HG02798 (cell line): Measurements from ENCODE around the gene NDUFB7.

Source experiments
- ATAC-seq: cut with Tn5 transposase; IDR thresholded peaks from one replicate; pipeline ENCODE4 v1.9.1; 2021; ENCODE audit warnings: mild to moderate bottlenecking; ENCODE audit not compliant: unreplicated experiment, poor library complexity

NDUFB7 gene

DNA sequence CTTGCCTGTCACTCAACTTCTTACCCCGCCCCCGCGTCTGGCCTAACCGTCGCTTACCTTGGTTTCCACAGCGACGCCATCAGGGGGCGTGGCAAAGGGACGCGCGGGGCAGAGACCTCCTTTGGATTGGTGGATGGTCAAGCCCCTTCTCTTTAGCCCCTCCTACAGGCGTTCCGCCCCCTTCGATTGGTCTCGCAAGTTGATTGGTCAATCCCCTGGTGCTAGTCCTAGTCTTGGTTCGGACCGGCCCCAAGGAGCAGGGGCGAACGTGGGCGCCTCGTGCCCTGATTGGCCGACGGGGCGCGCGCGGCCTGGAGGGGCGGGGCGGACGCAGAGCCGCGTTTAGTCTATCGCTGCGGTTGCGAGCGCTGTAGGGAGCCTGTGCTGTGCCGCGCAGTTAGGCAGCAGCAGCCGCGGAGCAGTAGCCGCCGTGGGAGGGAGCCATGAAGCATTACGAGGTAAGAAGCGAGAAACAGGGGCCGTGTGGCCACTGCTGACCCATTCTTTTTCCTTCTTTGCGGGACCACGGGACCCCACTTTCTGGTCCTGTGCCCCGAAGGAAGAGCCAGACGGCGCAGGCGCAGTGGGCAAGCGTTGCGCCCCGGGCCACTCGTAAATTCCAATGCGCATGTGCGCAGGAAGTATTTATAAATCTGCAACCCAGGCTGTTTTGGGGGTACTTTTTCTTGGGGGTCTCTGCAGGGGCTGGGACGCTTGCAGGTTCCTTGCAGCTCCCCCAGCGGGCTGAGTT lies 42.4 kb downstream of the NDUFB7 start, which contains the start of gene TECR:
TSS of gene TECR (plus strand) at position 341 of the 751 bp plus-strand sequence. CDS start at position 444, 103 bp downstream.
- peak; percentile 97 for ATAC-seq

DNA sequence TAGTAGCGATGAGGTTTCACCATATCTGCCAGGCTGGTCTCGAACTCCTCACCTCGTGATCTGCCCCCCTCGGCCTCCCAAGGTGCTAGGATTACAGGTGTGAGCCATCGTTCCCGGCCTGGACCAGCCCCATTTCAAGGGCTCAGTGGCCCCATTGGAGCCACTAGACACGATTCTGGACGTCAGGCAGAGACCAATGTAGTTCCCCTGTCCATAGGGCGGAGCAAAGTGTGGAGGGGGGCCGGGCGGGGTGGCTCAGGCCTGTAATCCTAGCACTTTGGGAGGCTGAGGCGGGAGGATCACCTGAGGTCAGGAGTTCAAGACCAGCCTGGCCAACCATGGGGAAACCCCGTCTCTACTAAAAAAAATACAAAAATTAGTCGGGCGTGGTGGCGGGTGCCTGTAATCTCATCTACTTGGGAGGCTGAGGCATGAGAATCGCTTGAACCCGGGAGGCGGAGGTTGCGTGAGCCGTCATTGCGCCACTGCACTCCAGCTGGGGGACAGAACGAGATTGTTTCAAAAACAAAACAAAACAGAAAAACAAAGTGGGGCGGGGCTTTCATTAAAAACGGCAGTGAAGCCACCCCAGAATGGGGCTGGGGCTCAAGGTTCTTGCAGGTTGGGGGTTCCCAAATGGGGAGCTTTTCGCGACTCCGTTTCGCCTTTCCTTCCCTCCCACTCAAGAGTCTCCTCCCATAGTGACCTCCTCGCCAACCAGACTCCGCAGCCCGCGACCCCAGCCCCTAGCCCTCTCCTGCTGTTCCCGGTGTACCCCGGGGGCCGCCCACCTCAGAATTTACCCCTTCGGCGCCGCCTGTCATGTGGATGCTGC lies 43.2 kb downstream of the NDUFB7 start:
- ATAC-seq: no peak

DNA sequence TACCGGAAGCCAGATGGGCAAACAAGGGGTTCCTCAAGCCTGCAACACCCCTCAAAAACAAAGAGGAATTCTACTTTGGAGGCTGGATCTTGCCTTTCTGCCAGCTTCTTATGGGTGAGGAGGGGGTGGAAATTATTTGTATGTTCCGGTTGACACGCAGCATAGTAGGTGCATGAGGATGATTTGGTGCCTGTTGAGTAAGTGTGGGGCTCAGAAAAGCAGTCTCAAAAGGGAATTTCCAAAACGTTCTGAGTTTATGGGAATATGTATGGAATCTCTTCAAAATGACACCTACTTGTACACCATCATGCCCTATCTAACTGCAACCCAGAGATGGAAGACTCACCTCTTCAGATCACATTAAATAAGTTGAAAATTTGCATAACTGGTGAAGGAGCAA lies 45.4 kb downstream of the NDUFB7 start:
- ATAC-seq: no peak

- ATAC-seq: no peak
These were observed 46.1 kb downstream of the NDUFB7 start for GRCh38 chr19:14525729-14526128.

GRCh38 chr19:14520543-14520942 lies 51.3 kb downstream of the NDUFB7 start:
- no peak for ATAC-seq

- no peak for ATAC-seq
These were observed 51.9 kb downstream of the NDUFB7 start for GRCh38 chr19:14519860-14520407.

DNA sequence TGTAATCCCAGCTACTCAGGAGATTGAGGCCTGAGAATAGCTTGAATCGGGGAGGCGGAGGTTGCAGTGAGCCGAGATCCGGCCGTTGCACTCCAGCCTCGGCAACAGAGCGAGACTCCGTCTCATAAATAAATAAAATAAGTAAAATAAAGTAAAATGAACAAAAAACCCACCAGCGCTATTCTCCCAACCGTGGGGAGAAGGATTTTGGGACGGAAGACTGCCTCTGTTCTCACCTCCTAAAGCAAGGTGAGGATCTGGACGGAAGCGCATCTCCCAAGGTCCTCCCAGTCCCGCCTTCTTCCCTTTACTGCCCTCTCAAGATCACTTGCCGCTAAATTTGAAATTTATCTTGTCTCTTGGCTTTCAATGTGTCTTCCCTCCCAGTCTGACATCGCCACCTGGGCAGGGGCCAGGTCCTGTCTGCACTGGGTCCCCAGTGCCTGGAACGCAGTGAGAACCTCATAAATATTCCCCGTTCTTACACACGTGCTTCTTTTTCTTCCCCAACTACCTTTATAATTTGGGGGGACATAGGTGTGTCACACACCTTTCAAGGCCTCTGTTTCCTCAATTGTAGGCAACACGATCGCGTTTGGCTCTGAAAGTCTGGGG lies 52.5 kb downstream of the NDUFB7 start:
- no peak for ATAC-seq

DNA sequence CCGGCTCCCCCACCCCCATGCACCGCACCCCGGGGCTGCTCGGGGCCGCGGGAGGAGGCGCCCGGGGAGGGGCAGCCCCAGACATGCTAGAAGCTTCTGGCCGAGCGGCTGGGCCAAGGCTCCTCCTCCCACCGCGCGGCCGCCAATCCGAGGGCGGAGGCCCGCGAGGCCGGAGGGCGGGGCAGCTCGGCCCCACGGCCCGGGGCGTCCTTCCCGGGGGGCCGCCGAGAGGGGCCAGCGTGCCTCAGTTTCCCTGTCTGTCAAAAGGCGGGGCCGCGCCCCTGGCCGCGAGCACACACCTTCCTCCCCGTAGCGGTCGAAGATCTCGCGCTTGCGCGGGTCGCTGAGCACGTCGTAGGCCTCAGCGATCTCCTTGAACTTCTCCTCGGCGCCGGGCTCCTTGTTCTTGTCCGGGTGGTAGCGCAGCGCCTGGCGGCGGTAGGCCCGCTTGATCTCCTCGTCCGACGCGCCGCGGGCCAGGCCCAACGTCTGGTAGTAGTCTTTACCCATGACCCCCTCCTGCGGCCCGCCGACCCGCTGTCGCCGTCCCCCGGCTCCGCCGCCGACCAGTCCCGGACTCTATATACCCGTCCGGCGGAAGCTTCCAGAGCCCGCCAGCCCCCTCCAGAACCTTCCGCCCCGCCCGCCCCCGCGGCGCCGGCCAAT lies 53.9 kb downstream of the NDUFB7 start, which contains the start of gene DNAJB1:
TSS of gene DNAJB1 (minus strand) at position 558 of the 666 bp plus-strand sequence. CDS start at position 510, 48 bp downstream.
- peak; percentile 69 for ATAC-seq

GRCh38 chr19:14517446-14517839 lies 54.4 kb downstream of the NDUFB7 start:
- no peak for ATAC-seq

DNA sequence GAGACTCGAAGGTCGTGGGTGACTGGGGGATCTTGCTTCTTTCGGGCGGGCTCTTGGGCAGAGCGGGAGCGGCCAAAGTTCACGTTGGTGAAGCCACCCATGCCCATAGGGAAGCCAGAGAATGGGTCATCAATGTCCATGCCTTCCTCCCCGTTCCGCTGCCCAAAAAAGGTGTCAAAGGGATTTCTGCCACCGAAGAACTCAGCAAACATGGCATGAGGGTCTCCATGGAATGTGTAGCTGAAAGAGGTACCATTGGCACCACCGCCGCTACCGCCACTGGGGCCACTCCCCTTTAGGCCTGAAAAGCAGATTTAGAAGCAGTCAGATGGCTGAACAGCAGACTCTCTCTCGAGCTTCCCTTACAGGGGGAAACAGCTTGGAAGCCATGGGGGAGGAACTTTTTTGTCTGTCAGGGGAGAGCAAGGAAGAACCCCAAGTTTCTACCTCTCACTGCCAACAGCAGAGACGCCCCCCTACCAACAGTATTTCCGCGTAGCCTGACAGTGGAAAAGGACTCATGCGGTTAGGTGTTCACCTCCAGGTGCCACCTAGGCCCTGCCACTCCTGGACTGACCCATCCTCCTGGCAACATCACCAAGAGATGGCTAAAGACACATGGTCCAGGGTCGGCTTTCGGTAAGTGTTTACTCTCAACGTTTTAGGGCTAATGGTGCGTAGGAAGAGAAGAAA lies 55.0 kb downstream of the NDUFB7 start:
- ATAC-seq: no peak
